Measurements from ENCODE around the gene STAT1.

STAT1 gene

DNA sequence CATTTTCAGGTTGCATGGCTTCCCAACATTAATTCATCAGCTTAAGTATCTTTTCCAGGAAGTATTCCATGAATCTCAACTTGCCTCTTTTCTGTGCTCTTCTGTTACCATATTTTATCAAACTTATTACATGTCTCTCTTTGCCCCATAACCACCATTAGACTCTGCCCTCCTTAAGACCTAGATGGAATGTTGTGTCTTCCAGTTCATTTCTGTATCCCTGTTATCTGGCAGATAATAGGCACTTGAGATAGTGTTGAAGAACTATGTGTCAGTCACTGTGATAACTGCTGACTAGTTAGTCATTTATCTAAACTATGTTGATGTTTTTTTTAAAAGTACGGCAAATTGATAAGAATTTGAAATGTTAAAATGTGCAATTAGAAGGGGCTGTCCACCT lies 91.6 kb downstream of the STAT1 start:
- no peak for DNase-seq (ENCODE audit: low read depth, low spot score)
- H3K9me3 ChIP-seq (ENCODE audit: control insufficient read depth, insufficient read depth, low read length) = no peaks in the 10 kb centered on the region
- no peak overlapping the region for H3K27ac ChIP-seq (ENCODE audit: low read length)
- H3K36me3 ChIP-seq (ENCODE audit: control insufficient read depth, insufficient read depth, low read length) = no peaks in the 10 kb centered on the region
- H3K4me1 ChIP-seq (ENCODE audit: control insufficient read depth, insufficient read depth, low read length) = no peaks in the 10 kb centered on the region
- no peak overlapping the region for H3K4me3 ChIP-seq (ENCODE audit: low read length)
- no peaks in the 10 kb centered on the region for H3K27me3 ChIP-seq (ENCODE audit: control insufficient read depth, insufficient read depth, low read length)
- no CpG with 5 or more reads among the region's 1 CpG for WGBS (ENCODE audit: insufficient coverage, insufficient read length)

GRCh38 chr2:190920085-190920484 lies 93.9 kb downstream of the STAT1 start:
- no peaks in the 10 kb centered on the region for H3K9me3 ChIP-seq (ENCODE audit: control insufficient read depth, insufficient read depth, low read length)
- no peaks in the 10 kb centered on the region for H3K4me1 ChIP-seq (ENCODE audit: control insufficient read depth, insufficient read depth, low read length)
- H3K27ac ChIP-seq (ENCODE audit: low read length) = no peak overlapping the region
- peaks cover 2% of the 10 kb centered on the region; the same call in 1 of the 2 replicates for H3K36me3 ChIP-seq (ENCODE audit: control insufficient read depth, insufficient read depth, low read length)
- H3K27me3 ChIP-seq (ENCODE audit: control insufficient read depth, insufficient read depth, low read length) = no peaks in the 10 kb centered on the region
- no peak for DNase-seq (ENCODE audit: low read depth, low spot score)
- H3K4me3 ChIP-seq (ENCODE audit: low read length) = no peak overlapping the region
- WGBS (ENCODE audit: insufficient coverage, insufficient read length) = no CpG with 5 or more reads among the region's 3 CpGs
